ENCODE results near the gene HAPSTR1. TPM values are rescaled to one million over a fixed set of nuclear protein-coding genes. Genes with fewer than 3 reads are reported as not detected.

Gene HAPSTR1
- polyA plus RNA-seq, 1 of the 3 experiments (the other 2 are of a cell fraction): 7.0 TPM

GRCh38 chr16:9048302-9048700, 43.1 kb upstream of the HAPSTR1 start:
- Histone ChIP-seq H3K27me3 (ENCODE audit: insufficient read depth) (no peaks in the 10 kb centered on the region), H3K4me3 (ENCODE audit: low read depth in 2 of 2, low read length in 1 of 2) (0 out of 4 replicates have a peak overlapping the region, but pooled peaks of 1 of the 2 experiments have one; percentile 22), H3K27ac (ENCODE audit: low read depth in 2 of 2, low read length in 1 of 2) (peak overlapping the region; percentile 61 to 99), H3K36me3 (replicated peaks in 1 of 2; ENCODE audit: control insufficient read depth in 1 of 2, insufficient read depth in 2 of 2, low read length in 1 of 2) (no peaks in the 10 kb centered on the region), H3K9ac (peak overlapping the region; percentile 44; the same call in 1 of the 2 replicates), H3K4me2 (peak overlapping the region; percentile 61; the same call in 1 of the 2 replicates), H4K20me1 (ENCODE audit: insufficient read depth) (no peaks in the 10 kb centered on the region), H3K9me2 (no peaks in the 10 kb centered on the region), H3K4me1 (ENCODE audit: control insufficient read depth in 1 of 2, insufficient read depth in 2 of 2, low read depth in 1 of 2, low read length in 1 of 2) (peaks cover 0 to 10% of the 10 kb centered on the region in 2 experiments; a peak in 2 of 4 replicates), H2AFZ (ENCODE audit: low read depth) (peak overlapping the region; percentile 66; the same call in 1 of the 2 replicates), H3K79me2 (ENCODE audit: insufficient read depth) (no peaks in the 10 kb centered on the region), H3K9me3 (no peaks in the 10 kb centered on the region), H3F3A (replicated peaks; ENCODE audit: insufficient read depth) (peaks cover 26% of the 10 kb centered on the region)
- CTCF ChIA-PET: interaction anchor here (1.6 to 1.8 kb wide), 2 partner anchors 10 to 15 kb away, joined by 5 to 8 read pairs; no protein-coding TSS in a partner anchor
- DNase-seq: no peak
- WGBS (ENCODE audit: low lambda C conversion rate): 53% methylated on average over 4 of the region's 4 CpGs
- POLR2A ChIA-PET: no interaction called here
- TF ChIP-seq ZBTB33 (IDR thresholded peaks at IDR 0.05; ENCODE audit: borderline replicate concordance, low read depth) (no peak), TCF12 (IDR thresholded peaks at IDR 0.05) (no peak), RXRA (IDR thresholded peaks at IDR 0.05; ENCODE audit: borderline replicate concordance, low read depth) (no peak), REST (IDR thresholded peaks at IDR 0.05; ENCODE audit: low read depth, low read length) (no peak), ELF1 (IDR thresholded peaks at IDR 0.05) (no peak), TEAD4 (IDR thresholded peaks at IDR 0.05; ENCODE audit: borderline replicate concordance, insufficient read depth) (no peak), NFIC (IDR thresholded peaks at IDR 0.05; ENCODE audit: borderline replicate concordance) (no peak), RAD21 (IDR thresholded peaks at IDR 0.05; ENCODE audit: low read length) (no peak)
- TF ChIP-seq, protein P1, sequence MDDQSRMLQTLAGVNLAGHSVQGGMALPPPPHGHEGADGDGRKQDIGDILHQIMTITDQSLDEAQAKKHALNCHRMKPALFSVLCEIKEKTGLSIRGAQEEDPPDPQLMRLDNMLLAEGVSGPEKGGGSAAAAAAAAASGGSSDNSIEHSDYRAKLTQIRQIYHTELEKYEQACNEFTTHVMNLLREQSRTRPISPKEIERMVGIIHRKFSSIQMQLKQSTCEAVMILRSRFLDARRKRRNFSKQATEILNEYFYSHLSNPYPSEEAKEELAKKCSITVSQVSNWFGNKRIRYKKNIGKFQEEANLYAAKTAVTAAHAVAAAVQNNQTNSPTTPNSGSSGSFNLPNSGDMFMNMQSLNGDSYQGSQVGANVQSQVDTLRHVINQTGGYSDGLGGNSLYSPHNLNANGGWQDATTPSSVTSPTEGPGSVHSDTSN (IDR thresholded peaks at IDR 0.05): no peak

DNA sequence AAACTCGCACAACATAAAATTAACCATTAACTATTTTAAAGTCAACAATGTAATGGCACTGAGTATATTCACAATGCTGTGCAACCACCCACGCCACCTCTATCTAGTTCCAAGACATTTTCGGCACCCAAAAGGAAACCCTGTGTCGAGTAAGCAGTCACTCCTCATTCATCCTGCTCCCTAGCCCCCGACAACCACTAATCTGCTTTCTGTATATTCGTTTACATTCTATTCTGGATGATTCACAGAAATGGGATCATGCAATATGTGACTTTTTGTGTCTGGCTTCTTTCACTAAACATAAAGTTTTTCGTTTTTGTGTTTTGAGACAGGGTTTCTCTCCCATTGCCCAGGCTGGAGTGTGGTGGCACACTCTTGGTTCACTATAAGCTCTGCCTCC, 42.2 kb upstream of the HAPSTR1 start:
- DNase-seq: no peak
- ChIA-PET CTCF (interaction anchor here (1.0 to 1.7 kb wide), 2 partner anchors 13 to 40 kb away, joined by 3 to 4 read pairs; no protein-coding TSS in a partner anchor), POLR2A (no interaction called here)
- Histone ChIP-seq H3K27ac (ENCODE audit: low read depth in 2 of 2, low read length in 1 of 2) (peak overlapping the region in 1 of 2 experiments; percentile 59; a peak in 2 of 4 replicates), H2AFZ (ENCODE audit: low read depth) (no peak overlapping the region), H3K27me3 (ENCODE audit: insufficient read depth) (no peaks in the 10 kb centered on the region), H3F3A (replicated peaks; ENCODE audit: insufficient read depth) (peaks cover 24% of the 10 kb centered on the region), H3K9ac (no peak overlapping the region; the same call in 1 of the 2 replicates), H3K79me2 (ENCODE audit: insufficient read depth) (no peaks in the 10 kb centered on the region), H3K4me2 (peak overlapping the region; percentile 44), H3K4me1 (ENCODE audit: control insufficient read depth in 1 of 2, insufficient read depth in 2 of 2, low read depth in 1 of 2, low read length in 1 of 2) (peaks cover 0 to 10% of the 10 kb centered on the region in 2 experiments; a peak in 2 of 4 replicates), H3K9me2 (no peaks in the 10 kb centered on the region), H4K20me1 (ENCODE audit: insufficient read depth) (no peaks in the 10 kb centered on the region), H3K9me3 (no peaks in the 10 kb centered on the region), H3K4me3 (ENCODE audit: low read depth in 2 of 2, low read length in 1 of 2) (no peak overlapping the region), H3K36me3 (replicated peaks in 1 of 2; ENCODE audit: control insufficient read depth in 1 of 2, insufficient read depth in 2 of 2, low read length in 1 of 2) (no peaks in the 10 kb centered on the region)
- TF ChIP-seq SMC3 (IDR thresholded peaks at IDR 0.05; ENCODE audit: low read depth, low read length) (no peak), TCF12 (IDR thresholded peaks at IDR 0.05) (peak; percentile 27; the same call in 1 of the 2 replicates)
- 45% methylated on average over 7 of the region's 7 CpGs for WGBS (ENCODE audit: low lambda C conversion rate)
